HepG2 (cell line): ENCODE results near the gene CEBPB. TPM values are rescaled to one million over a fixed set of nuclear protein-coding genes. Genes with fewer than 3 reads are reported as not detected.

ENCODE experiments used
- BRD4 ChIP-seq: sonication (generic); formaldehyde crosslinking; IDR thresholded peaks from 2 replicates; pipeline ENCODE4 v1.4.0; 2020; ENCODE audit warnings: missing genetic modification reagents
- GABPB1 ChIP-seq: IDR thresholded peaks from 2 replicates; pipeline ENCODE4 v1.6.1; 2016; ENCODE audit warnings: mild to moderate bottlenecking, missing genetic modification reagents, moderate library complexity, missing compliant biosample characterization
- GPN1 ChIP-seq: sonication (generic); formaldehyde crosslinking; IDR thresholded peaks from 2 replicates; pipeline ENCODE4 v1.5.1; 2020; ENCODE audit warnings: missing genetic modification reagents, borderline replicate concordance
- HNRNPLL ChIP-seq: fragments of 200-400 bp; formaldehyde crosslinking; IDR thresholded peaks from 2 replicates; pipeline ENCODE4 v1.6.1; 2017; ENCODE audit warnings: mild to moderate bottlenecking, low read depth, low read length; ENCODE audit not compliant: poor library complexity, severe bottlenecking
- JUNB ChIP-seq: sonication (generic); formaldehyde crosslinking; IDR thresholded peaks from 2 replicates; pipeline ENCODE4 v1.8.0; 2022; ENCODE audit warnings: missing genetic modification reagents, mild to moderate bottlenecking, borderline replicate concordance
- MED1 ChIP-seq: sonication (generic); formaldehyde crosslinking; IDR thresholded peaks from 2 replicates; pipeline ENCODE4 v1.4.0; 2020; ENCODE audit warnings: missing genetic modification reagents
- RFXAP ChIP-seq: sonication (generic); formaldehyde crosslinking; IDR thresholded peaks from 2 replicates; pipeline ENCODE4 v1.4.0; 2020; ENCODE audit warnings: missing genetic modification reagents, borderline replicate concordance
- TCF7 ChIP-seq: sonication (generic); IDR thresholded peaks from 2 replicates; pipeline ENCODE4 v1.6.1; 2016; ENCODE audit warnings: antibody characterized with exemption, low read depth
- TP53 ChIP-seq: sonication (generic); formaldehyde crosslinking; conservative IDR thresholded peaks from 2 replicates; pipeline ENCODE4 v1.4.0; 2020; ENCODE audit warnings: missing genetic modification reagents
- YEATS2 ChIP-seq: sonication (generic); formaldehyde crosslinking; IDR thresholded peaks from 2 replicates; pipeline ENCODE4 v1.4.0; 2020; ENCODE audit warnings: missing genetic modification reagents, borderline replicate concordance
- ZNF143 ChIP-seq: sonication (generic); formaldehyde crosslinking; IDR thresholded peaks from 2 replicates; pipeline ENCODE4 v1.4.0; 2020; ENCODE audit warnings: missing genetic modification reagents
- ZNF234 ChIP-seq: sonication (generic); formaldehyde crosslinking; conservative IDR thresholded peaks from 2 replicates; pipeline ENCODE4 v1.5.1; 2020; ENCODE audit warnings: mild to moderate bottlenecking, missing genetic modification reagents
- ZNF235 ChIP-seq: sonication (generic); formaldehyde crosslinking; IDR thresholded peaks from 2 replicates; pipeline ENCODE4 v1.8.1; 2023; ENCODE audit warnings: mild to moderate bottlenecking, missing genetic modification reagents, borderline replicate concordance
- ZNF256 ChIP-seq: sonication (generic); formaldehyde crosslinking; conservative IDR thresholded peaks from 2 replicates; pipeline ENCODE4 v1.4.0; 2020; ENCODE audit warnings: missing genetic modification reagents
- ZNF34 ChIP-seq: sonication (generic); formaldehyde crosslinking; IDR thresholded peaks from 2 replicates; pipeline ENCODE4 v1.4.0; 2020; ENCODE audit warnings: mild to moderate bottlenecking, missing genetic modification reagents, borderline replicate concordance
- ZSCAN31 ChIP-seq: sonication (generic); formaldehyde crosslinking; IDR thresholded peaks from 2 replicates; pipeline ENCODE4 v1.5.0; 2020; ENCODE audit warnings: low read depth, mild to moderate bottlenecking, missing genetic modification reagents
- polyA plus RNA-seq, 8 experiments: library from polyadenylated mRNA; depleted of rRNA in 3 of 8; stranded (reverse) in 7 of 8; unstranded in 1 of 8; fragments of >200 nt; fragmentation: Illumina TruSeq in 4 of 8; extraction: Trizol in 4 of 8; gene quantifications; 2 replicates each; pipeline versions ENCODE4 v1.2.1 to v1.2.3, GENCODE V29; 2011 to 2016; ENCODE audit warnings: low read depth in 4 of 8, missing spikeins in 1 of 8, mixed read lengths in 1 of 8; ENCODE audit not compliant: insufficient read depth in 1 of 8
- total RNA-seq, 5 experiments: library from RNA; depleted of rRNA; stranded (reverse); fragments of >200 nt; fragmentation: Illumina TruSeq; extraction: Trizol; gene quantifications; 2 replicates each; pipeline ENCODE4 v1.2.3, GENCODE V29; 2016; ENCODE audit warnings: low read depth in 1 of 5
- TF ChIP-seq, protein P1 (sequence below): sonication (generic); formaldehyde crosslinking; IDR thresholded peaks from 2 replicates; pipeline ENCODE4 v1.5.1; 2020; ENCODE audit warnings: mild to moderate bottlenecking, missing genetic modification reagents, borderline replicate concordance
- TF ChIP-seq, protein P2 (sequence below): IDR thresholded peaks from 2 replicates; pipeline ENCODE4 v1.6.1; 2016
- TF ChIP-seq, protein P3 (sequence below): sonication (generic); formaldehyde crosslinking; IDR thresholded peaks from 2 replicates; pipeline ENCODE4 v1.9.0; 2021; ENCODE audit warnings: missing genetic modification reagents, mild to moderate bottlenecking, borderline replicate concordance
- TF ChIP-seq, protein P4 (sequence below), 2 experiments: sonication (generic) in 1 of 2; formaldehyde crosslinking in 1 of 2; IDR thresholded peaks; 2 replicates each; pipeline versions ENCODE4 v1.5.1 to v1.6.1; 2011 to 2020; ENCODE audit warnings: borderline replicate concordance in 1 of 2, low read depth in 1 of 2, low read length in 1 of 2, mild to moderate bottlenecking in 1 of 2, missing genetic modification reagents in 1 of 2, moderate library complexity in 1 of 2
- TF ChIP-seq, protein P5 (sequence below): sonication (generic); formaldehyde crosslinking; IDR thresholded peaks from 2 replicates; pipeline ENCODE4 v1.4.0; 2020; ENCODE audit warnings: missing genetic modification reagents, mild to moderate bottlenecking, borderline replicate concordance

CEBPB gene
- total and polyA plus RNA-seq, 2 of the 13 experiments (the other 11 are each of a cell fraction or from before 2014, with no cell fraction given): 18.5 to 28.2 TPM

DNA sequence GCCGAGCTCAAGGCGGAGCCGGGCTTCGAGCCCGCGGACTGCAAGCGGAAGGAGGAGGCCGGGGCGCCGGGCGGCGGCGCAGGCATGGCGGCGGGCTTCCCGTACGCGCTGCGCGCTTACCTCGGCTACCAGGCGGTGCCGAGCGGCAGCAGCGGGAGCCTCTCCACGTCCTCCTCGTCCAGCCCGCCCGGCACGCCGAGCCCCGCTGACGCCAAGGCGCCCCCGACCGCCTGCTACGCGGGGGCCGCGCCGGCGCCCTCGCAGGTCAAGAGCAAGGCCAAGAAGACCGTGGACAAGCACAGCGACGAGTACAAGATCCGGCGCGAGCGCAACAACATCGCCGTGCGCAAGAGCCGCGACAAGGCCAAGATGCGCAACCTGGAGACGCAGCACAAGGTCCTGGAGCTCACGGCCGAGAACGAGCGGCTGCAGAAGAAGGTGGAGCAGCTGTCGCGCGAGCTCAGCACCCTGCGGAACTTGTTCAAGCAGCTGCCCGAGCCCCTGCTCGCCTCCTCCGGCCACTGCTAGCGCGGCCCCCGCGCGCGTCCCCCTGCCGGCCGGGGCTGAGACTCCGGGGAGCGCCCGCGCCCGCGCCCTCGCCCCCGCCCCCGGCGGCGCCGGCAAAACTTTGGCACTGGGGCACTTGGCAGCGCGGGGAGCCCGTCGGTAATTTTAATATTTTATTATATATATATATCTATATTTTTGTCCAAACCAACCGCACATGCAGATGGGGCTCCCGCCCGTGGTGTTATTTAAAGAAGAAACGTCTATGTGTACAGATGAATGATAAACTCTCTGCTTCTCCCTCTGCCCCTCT, 1.1 kb downstream of the CEBPB start (continued):
- TF ChIP-seq, protein P1, sequence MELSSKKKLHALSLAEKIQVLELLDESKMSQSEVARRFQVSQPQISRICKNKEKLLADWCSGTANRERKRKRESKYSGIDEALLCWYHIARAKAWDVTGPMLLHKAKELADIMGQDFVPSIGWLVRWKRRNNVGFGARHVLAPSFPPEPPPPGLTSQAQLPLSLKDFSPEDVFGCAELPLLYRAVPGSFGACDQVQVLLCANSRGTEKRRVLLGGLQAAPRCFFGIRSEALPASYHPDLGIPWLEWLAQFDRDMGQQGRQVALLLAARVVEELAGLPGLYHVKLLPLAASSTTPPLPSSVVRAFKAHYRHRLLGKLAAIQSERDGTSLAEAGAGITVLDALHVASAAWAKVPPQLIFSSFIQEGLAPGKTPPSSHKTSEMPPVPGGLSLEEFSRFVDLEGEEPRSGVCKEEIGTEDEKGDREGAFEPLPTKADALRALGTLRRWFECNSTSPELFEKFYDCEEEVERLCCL (CRISPR knock-in tag): 0 out of 2 replicates have a peak, but pooled peaks have one; percentile 47
- TF ChIP-seq, protein P2, sequence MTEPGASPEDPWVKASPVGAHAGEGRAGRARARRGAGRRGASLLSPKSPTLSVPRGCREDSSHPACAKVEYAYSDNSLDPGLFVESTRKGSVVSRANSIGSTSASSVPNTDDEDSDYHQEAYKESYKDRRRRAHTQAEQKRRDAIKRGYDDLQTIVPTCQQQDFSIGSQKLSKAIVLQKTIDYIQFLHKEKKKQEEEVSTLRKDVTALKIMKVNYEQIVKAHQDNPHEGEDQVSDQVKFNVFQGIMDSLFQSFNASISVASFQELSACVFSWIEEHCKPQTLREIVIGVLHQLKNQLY (CRISPR knock-in tag): no peak
- TF ChIP-seq YEATS2 (CRISPR knock-in tag): 0 out of 2 replicates have a peak, but pooled peaks have one; percentile 45
- TF ChIP-seq, protein P3, sequence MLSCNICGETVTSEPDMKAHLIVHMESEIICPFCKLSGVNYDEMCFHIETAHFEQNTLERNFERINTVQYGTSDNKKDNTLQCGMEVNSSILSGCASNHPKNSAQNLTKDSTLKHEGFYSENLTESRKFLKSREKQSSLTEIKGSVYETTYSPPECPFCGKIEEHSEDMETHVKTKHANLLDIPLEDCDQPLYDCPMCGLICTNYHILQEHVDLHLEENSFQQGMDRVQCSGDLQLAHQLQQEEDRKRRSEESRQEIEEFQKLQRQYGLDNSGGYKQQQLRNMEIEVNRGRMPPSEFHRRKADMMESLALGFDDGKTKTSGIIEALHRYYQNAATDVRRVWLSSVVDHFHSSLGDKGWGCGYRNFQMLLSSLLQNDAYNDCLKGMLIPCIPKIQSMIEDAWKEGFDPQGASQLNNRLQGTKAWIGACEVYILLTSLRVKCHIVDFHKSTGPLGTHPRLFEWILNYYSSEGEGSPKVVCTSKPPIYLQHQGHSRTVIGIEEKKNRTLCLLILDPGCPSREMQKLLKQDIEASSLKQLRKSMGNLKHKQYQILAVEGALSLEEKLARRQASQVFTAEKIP: no peak
- no peak for TF ChIP-seq ZNF34 (CRISPR knock-in tag)
- peak; percentile 50; the same call in 1 of the 2 replicates for TF ChIP-seq MED1
- no peak for TF ChIP-seq ZNF234 (CRISPR knock-in tag)
- TF ChIP-seq GABPB1 (CRISPR knock-in tag): peak; percentile 63; the same call in 1 of the 2 replicates
- peak; percentile 93 for TF ChIP-seq HNRNPLL
- peak; percentile 15; the same call in 1 of the 2 replicates for TF ChIP-seq ZNF143 (CRISPR knock-in tag)
- no peak for TF ChIP-seq TCF7
- TF ChIP-seq JUNB (CRISPR knock-in tag): no peak
- peak; percentile 73; the same call in 1 of the 2 replicates for TF ChIP-seq ZNF235 (CRISPR knock-in tag)
- TF ChIP-seq GPN1 (CRISPR knock-in tag): 0 out of 2 replicates have a peak, but pooled peaks have one; percentile 20
- TF ChIP-seq ZSCAN31 (CRISPR knock-in tag): 0 out of 2 replicates have a peak, but pooled peaks have one; percentile 31
- TF ChIP-seq, protein P4, sequence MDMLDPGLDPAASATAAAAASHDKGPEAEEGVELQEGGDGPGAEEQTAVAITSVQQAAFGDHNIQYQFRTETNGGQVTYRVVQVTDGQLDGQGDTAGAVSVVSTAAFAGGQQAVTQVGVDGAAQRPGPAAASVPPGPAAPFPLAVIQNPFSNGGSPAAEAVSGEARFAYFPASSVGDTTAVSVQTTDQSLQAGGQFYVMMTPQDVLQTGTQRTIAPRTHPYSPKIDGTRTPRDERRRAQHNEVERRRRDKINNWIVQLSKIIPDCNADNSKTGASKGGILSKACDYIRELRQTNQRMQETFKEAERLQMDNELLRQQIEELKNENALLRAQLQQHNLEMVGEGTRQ (IDR thresholded peaks at IDR 0.05; ENCODE audit: low read depth, low read length): no peak
- TF ChIP-seq, protein P4 (CRISPR knock-in tag; IDR thresholded peaks at IDR 0.05; ENCODE audit: borderline replicate concordance): no peak
- TF ChIP-seq ZNF256 (CRISPR knock-in tag): no peak
- TF ChIP-seq, protein P5, sequence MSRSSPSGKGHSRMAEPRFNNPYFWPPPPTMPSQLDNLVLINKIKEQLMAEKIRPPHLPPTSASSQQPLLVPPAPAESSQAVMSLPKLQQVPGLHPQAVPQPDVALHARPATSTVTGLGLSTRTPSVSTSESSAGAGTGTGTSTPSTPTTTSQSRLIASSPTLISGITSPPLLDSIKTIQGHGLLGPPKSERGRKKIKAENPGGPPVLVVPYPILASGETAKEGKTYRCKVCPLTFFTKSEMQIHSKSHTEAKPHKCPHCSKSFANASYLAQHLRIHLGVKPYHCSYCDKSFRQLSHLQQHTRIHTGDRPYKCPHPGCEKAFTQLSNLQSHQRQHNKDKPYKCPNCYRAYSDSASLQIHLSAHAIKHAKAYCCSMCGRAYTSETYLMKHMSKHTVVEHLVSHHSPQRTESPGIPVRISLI (CRISPR knock-in tag): no peak; the same call in 1 of the 2 replicates
- peak; percentile 36; the same call in 1 of the 2 replicates for TF ChIP-seq RFXAP (CRISPR knock-in tag)
- no peak for TF ChIP-seq TP53 (CRISPR knock-in tag)
- peak; percentile 76; the same call in 1 of the 2 replicates for TF ChIP-seq BRD4 (CRISPR knock-in tag)
